ENCODE measurements around the gene TFAP2A.

DNA sequence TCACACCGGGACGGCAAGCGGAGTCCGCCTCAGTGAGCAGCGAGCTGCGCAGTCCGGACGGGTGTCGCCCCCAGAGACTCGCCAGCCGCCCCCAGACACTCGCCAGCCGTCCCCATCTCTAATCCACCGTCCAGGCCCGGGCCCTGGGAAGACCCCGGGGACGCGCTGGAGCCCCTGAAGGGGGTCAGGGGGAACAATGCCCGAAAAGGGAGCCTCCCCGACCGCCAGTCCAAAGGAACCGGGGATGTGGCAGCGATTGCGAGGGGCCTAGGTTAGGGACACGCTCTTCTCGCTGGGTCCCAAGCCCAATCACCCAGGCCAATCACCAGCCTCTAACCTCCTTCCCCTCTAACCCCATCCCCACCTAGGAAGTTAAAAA is 33.1 kb downstream of the TFAP2A start:
- TF ChIP-seq BRCA1 (IDR thresholded peaks at IDR 0.05; ENCODE audit: low read depth, low read length): no peak
- no peak for TF ChIP-seq RFX5 (IDR thresholded peaks at IDR 0.05; ENCODE audit: low read depth, low read length)
- TF ChIP-seq, protein P1, sequence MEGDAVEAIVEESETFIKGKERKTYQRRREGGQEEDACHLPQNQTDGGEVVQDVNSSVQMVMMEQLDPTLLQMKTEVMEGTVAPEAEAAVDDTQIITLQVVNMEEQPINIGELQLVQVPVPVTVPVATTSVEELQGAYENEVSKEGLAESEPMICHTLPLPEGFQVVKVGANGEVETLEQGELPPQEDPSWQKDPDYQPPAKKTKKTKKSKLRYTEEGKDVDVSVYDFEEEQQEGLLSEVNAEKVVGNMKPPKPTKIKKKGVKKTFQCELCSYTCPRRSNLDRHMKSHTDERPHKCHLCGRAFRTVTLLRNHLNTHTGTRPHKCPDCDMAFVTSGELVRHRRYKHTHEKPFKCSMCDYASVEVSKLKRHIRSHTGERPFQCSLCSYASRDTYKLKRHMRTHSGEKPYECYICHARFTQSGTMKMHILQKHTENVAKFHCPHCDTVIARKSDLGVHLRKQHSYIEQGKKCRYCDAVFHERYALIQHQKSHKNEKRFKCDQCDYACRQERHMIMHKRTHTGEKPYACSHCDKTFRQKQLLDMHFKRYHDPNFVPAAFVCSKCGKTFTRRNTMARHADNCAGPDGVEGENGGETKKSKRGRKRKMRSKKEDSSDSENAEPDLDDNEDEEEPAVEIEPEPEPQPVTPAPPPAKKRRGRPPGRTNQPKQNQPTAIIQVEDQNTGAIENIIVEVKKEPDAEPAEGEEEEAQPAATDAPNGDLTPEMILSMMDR (IDR thresholded peaks at IDR 0.05 in 2 of 3, conservative IDR thresholded peaks at IDR 0.05 in 1 of 3; ENCODE audit: control insufficient read depth in 2 of 3, extremely low read depth in 1 of 3, insufficient read depth in 1 of 3, low read depth in 3 of 3, low read length in 3 of 3): no peak
- TF ChIP-seq REST (IDR thresholded peaks at IDR 0.05; ENCODE audit: low read depth, low read length): no peak
- no peak for TF ChIP-seq RAD21 (IDR thresholded peaks at IDR 0.05; ENCODE audit: insufficient read depth, low read depth, low read length)
- no peak for TF ChIP-seq EGR1 (IDR thresholded peaks at IDR 0.05; ENCODE audit: borderline replicate concordance in 1 of 2, low read depth in 2 of 2, low read length in 2 of 2)
- no peak for TF ChIP-seq POLR2AphosphoS5 (IDR thresholded peaks at IDR 0.05; ENCODE audit: low read length)
- no peak for TF ChIP-seq POLR2A (IDR thresholded peaks at IDR 0.05; ENCODE audit: low read depth, low read length)
- no peak for TF ChIP-seq CHD1 (IDR thresholded peaks at IDR 0.05; ENCODE audit: low read depth, low read length)
